ENCODE results near the gene CABP5.

DNA sequence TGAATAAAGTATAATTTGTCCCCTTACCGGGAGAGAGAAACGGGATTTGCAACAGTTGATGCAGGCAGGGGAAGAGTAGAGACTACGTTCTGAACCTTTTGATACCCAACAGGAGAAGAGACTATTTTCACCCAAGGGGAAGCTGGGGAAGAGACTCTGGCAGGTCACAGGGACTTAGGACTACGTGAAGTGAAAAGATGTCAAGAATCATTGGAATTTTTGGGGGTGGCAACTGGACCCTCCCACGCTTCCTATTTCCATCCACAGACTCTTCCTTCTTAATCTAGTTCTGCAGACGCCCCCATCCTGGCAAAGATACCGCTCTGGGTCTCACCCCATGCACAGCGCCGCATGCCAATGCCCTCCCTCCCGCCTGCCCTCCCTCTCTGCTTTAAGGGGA, 13.8 kb downstream of the CABP5 start:
- no peak for TF ChIP-seq CTCF (conservative IDR thresholded peaks at IDR 0.05; ENCODE audit: low read depth in 2 of 2)
- no peak for TF ChIP-seq NANOG (IDR thresholded peaks at IDR 0.05; ENCODE audit: borderline replicate concordance)
- TF ChIP-seq EZH2phosphoT487 (IDR thresholded peaks at IDR 0.05; ENCODE audit: unreplicated experiment): no peak
- no peak for TF ChIP-seq CREB1 (CRISPR knock-in tag; IDR thresholded peaks at IDR 0.05; ENCODE audit: low read depth)

Measured in GM23338 (cell line).